Daoy (cell line): ENCODE data around the gene CDSN. TPM values are rescaled to one million over a fixed set of nuclear protein-coding genes. Genes with fewer than 3 reads are reported as not detected.

Source experiments
- DNase-seq: peaks from one replicate; pipeline ENCODE4 v3.0.0-alpha.2; 2015; ENCODE audit warnings: low read depth
- total RNA-seq: library from RNA; depleted of rRNA; stranded (reverse); fragments of >200 nt; shearing (Covaris generic); gene quantifications from 2 replicates; pipeline ENCODE4 v1.2.3, GENCODE V29; 2014

Gene CDSN
- total RNA-seq, 1 experiment from 2014 or later: not detected

- no peak for DNase-seq
These were observed 3.4 kb downstream of the CDSN start for GRCh38 chr6:31116661-31117385.

GRCh38 chr6:31115941-31116560 is 4.2 kb downstream of the CDSN start:
- no peak for DNase-seq

- DNase-seq: peak; percentile 71
These were observed 5.0 kb downstream of the CDSN start for GRCh38 chr6:31114970-31115849.

- peak; percentile 98 for DNase-seq
These were observed 5.7 kb downstream of the CDSN start, which contains the start of gene PSORS1C1 for GRCh38 chr6:31114541-31114878. Gene PSORS1C1, plus strand, starts transcription at chr6:31114800. Its CDS starts 14,833 bp downstream, at chr6:31129633.

- peak; percentile 43 for DNase-seq
These were observed 6.2 kb downstream of the CDSN start for GRCh38 chr6:31113861-31114540.

GRCh38 chr6:31112478-31112877 is 7.8 kb downstream of the CDSN start, which contains the start of gene C6orf15:
Gene C6orf15, minus strand, starts transcription at chr6:31112575. Its CDS starts 20 bp downstream, at chr6:31112555.
- no peak for DNase-seq

- no peak for DNase-seq
These were observed 8.5 kb downstream of the CDSN start for GRCh38 chr6:31111712-31112111.

- DNase-seq: no peak
These were observed 9.2 kb downstream of the CDSN start for GRCh38 chr6:31110825-31111582.

GRCh38 chr6:31107052-31107451 is 13.2 kb downstream of the CDSN start:
- DNase-seq: no peak

- no peak for DNase-seq
These were observed 17.1 kb downstream of the CDSN start for GRCh38 chr6:31103136-31103535.

- DNase-seq: no peak
These were observed 21.8 kb downstream of the CDSN start for GRCh38 chr6:31098449-31098938.

- no peak for DNase-seq
These were observed 23.6 kb downstream of the CDSN start for GRCh38 chr6:31096656-31097055.

- DNase-seq: no peak
These were observed 24.0 kb downstream of the CDSN start for GRCh38 chr6:31096215-31096614.

GRCh38 chr6:31094389-31094881 is 25.8 kb downstream of the CDSN start:
- DNase-seq: peak; percentile 35

- no peak for DNase-seq
These were observed 27.3 kb downstream of the CDSN start for GRCh38 chr6:31092769-31093505.

GRCh38 chr6:31092238-31092637 is 28.0 kb downstream of the CDSN start:
- no peak for DNase-seq

- no peak for DNase-seq
These were observed 28.6 kb downstream of the CDSN start for GRCh38 chr6:31091680-31092079.

- no peak for DNase-seq
These were observed 29.3 kb downstream of the CDSN start for GRCh38 chr6:31090973-31091364.

GRCh38 chr6:31090275-31090972 is 29.8 kb downstream of the CDSN start:
- DNase-seq: no peak
